Activated T-cell treated with anti-CD3 and anti-CD28 coated beads, Interleukin-2, amount 50 U/mL, for 72 hours (primary cell): ENCODE data around the gene LRRC41. TPM values are rescaled to one million over a fixed set of nuclear protein-coding genes. Genes with fewer than 3 reads are reported as not detected.

Experiments
- ATAC-seq, 2 donors: fragments of 150-1000 bp; cut with Tn5 transposase; replicated peaks in 1 of 2; 2 replicates each; pipeline ENCODE4 v1.10.0; 2021; ENCODE audit warnings: moderate library complexity in 2 of 2, mild to moderate bottlenecking in 1 of 2
- DNase-seq, 2 donors: peaks; one replicate each; pipeline ENCODE4 v3.0.0; 2021 to 2022; ENCODE audit warnings: mixed read lengths in 1 of 2
- H3K27ac Mint-ChIP-seq: one replicate; pipeline ENCODE4 v1.8.0; 2022; ENCODE audit warnings: mild to moderate bottlenecking, moderate library complexity, mixed read lengths
- H3K27me3 Mint-ChIP-seq: one replicate; pipeline ENCODE4 v1.8.0; 2022; ENCODE audit warnings: low read depth, mixed read lengths
- H3K36me3 Mint-ChIP-seq, 2 donors: one replicate each; pipeline ENCODE4 v1.8.0; 2022; ENCODE audit warnings: mixed read lengths in 2 of 2, mild to moderate bottlenecking in 1 of 2; ENCODE audit not compliant: insufficient read depth in 2 of 2
- H3K4me1 Mint-ChIP-seq: one replicate; pipeline ENCODE4 v1.8.0; 2022; ENCODE audit warnings: low read depth, mixed read lengths
- H3K4me3 Mint-ChIP-seq, 2 donors: one replicate each; pipeline ENCODE4 v1.8.0; 2022; ENCODE audit warnings: mild to moderate bottlenecking in 2 of 2, mixed read lengths in 2 of 2, moderate library complexity in 2 of 2
- H3K9me3 Mint-ChIP-seq, 2 donors: one replicate each; pipeline ENCODE4 v1.8.0; 2022; ENCODE audit warnings: mixed read lengths in 2 of 2
- total RNA-seq, 2 donors: library from RNA; stranded (reverse); gene quantifications; one replicate each; pipeline ENCODE4 v1.2.3, GENCODE V29; 2022

The LRRC41 gene
- total RNA-seq, 2 donors from 2014 or later, result 47.7 to 53.4 TPM

DNA sequence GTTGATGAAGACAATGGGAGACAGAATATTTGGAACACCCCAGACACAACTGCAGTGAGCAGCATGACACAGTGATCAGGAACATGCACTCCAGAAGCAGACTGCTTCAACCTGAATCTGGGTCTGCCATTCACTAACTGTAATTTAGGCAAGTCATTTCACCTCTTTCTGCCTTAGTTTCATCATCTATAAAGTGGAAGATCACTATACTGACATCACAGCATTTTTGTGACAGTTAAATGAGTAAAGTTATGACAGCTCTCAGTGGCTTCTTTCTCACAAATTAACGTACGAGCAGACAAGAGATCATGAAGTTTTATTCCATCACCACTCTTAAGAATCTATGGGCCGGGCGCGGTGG, 14.3 kb downstream of the LRRC41 start:
- H3K36me3 Mint-ChIP-seq, result peaks cover 6 to 18% of the 10 kb centered on the region in 2 donors
- peaks cover 46% of the 10 kb centered on the region for H3K4me1 Mint-ChIP-seq
- ATAC-seq, result peak; percentile 42 to 64

DNA sequence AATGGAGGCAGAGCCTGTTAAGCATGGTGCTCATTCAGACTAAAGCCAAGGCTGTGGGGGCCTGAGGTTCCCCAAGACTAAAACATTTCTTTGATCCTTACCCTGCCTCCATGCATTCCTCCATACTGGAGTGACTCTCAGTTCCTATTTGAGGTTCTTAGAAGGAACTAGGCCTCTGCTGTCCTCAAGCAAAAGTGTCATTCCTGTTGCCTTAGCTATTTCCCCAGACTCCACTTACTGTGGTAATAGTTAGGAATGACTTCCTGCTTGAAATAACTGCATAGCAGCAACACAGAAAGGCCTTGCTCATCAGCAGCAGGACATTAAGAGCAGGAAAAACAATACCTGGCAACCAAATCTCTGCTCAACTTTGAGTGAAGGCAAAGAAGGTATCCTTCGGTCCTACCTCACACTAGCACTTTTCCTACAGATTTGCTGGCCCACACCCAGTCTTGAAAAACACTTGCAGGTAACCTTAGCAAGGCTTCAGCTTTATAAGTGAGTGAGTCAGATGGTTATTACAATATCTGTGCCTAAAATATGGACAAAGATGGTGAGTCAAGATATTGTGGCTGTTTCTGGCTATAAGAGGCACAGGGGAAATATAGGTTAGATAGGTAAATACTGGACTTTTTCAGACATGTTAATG, 14.8 kb downstream of the LRRC41 start:
- H3K36me3 Mint-ChIP-seq, result peaks cover 6 to 18% of the 10 kb centered on the region in 2 donors
- H3K27me3 Mint-ChIP-seq, result no peaks in the 10 kb centered on the region
- H3K9me3 Mint-ChIP-seq, result no peaks in the 10 kb centered on the region
- DNase-seq, result no peak
- H3K27ac Mint-ChIP-seq, result peak overlapping the region; percentile 44
- ATAC-seq, result peak; percentile 6 to 20
- peaks cover 46% of the 10 kb centered on the region for H3K4me1 Mint-ChIP-seq
- H3K4me3 Mint-ChIP-seq, result no peak overlapping the region

More for the DNA sequence above, 14.3 kb downstream of the LRRC41 start:
- no peak overlapping the region for H3K4me3 Mint-ChIP-seq
- DNase-seq, result no peak
- H3K27me3 Mint-ChIP-seq, result no peaks in the 10 kb centered on the region
- no peaks in the 10 kb centered on the region for H3K9me3 Mint-ChIP-seq
- peak overlapping the region; percentile 26 for H3K27ac Mint-ChIP-seq

DNA sequence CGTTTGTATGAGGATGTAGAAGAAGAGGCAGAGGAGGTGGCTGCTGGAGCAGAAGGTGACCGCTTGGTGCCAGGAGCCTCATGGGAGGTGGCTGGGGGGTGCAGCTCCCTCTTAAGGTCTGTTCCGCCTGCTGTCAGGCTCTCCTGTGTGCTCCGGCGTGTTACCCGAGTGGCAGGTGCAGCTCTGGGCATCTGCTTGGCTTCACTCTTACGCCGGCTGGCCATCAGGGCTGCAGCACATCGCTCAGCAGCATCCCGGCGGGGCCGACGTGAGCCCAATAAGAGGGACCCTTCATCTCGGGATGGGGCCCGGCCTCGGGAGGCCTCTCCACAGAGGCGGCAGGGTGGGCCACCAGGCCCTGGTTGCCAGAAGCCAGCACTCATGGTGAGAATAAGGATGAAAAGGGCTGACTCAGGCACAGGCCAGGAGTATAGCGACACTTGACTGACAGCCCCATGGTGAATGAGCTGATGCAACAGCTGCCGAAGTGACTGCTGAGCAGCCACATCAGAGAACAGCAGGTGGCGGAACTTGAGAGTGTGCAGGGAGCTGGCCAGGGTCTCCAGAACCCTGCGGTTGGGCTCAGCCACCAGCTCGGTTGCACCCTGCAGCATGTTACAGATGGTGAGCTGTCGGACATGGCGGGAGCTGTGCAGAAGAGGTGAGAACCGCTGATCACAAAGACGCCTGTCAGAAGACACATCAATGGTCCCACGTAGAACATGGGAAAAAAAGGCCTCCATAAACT, 17.5 kb downstream of the LRRC41 start:
- H3K4me1 Mint-ChIP-seq, result peaks cover 46% of the 10 kb centered on the region
- H3K36me3 Mint-ChIP-seq, result peaks cover 10 to 30% of the 10 kb centered on the region in 2 donors
- ATAC-seq (peak; percentile 87 to 94), DNase-seq (peak; percentile 72 to 81)
- no peaks in the 10 kb centered on the region for H3K9me3 Mint-ChIP-seq
- peak overlapping the region; percentile 73 for H3K27ac Mint-ChIP-seq
- peak overlapping the region; percentile 13 to 52 for H3K4me3 Mint-ChIP-seq
- H3K27me3 Mint-ChIP-seq, result no peaks in the 10 kb centered on the region

DNA sequence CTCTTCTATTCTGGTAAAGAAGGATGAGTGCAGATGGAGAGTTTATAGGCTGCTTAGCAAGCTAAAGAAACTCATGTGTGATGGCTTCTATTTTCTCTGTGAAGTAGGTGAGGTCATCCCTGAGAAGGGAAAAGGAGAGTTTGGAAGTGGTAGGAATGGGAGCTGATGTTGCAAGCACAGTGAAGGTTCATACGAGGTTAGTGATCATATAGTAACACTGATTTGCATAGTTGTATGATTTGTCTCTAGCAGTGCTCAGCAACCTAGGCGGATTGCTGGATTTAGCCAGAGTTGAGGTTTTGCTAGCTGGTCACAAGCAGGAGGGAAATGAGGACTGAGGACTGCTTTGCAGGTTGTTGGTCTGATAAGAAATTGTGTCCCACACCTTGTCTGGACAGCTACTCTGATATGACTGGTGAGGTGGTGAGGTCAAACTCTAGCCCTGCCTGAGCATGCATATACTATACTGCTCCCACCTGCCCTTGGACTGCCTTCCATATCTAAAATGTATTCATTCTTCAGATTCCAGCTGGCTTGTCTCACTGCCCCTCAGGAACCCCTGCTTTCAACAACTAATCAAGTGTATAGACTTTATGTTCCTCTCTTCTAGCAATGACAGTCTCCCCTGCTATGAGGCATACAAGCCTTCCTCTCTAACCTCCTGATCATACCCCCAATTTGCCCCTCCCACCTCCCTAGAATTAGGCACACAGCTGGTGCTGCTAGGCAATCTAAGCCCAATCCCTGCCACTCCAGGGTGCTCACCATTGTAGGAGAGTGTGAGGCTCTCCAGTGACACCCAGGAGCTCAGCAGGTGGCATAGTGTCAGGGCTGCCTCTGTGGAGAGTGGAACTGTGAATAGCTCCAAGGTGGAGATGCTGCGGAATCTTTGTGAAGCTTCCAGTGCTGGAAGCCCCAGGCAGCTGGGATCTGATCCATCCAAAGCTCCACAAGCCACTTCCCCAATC, 18.5 kb downstream of the LRRC41 start:
- Mint-ChIP-seq H3K9me3 (no peaks in the 10 kb centered on the region), H3K36me3 (peaks cover 11 to 30% of the 10 kb centered on the region in 2 donors), H3K27me3 (no peaks in the 10 kb centered on the region), H3K4me1 (peaks cover 46% of the 10 kb centered on the region), H3K4me3 (no peak overlapping the region), H3K27ac (peak overlapping the region; percentile 73)
- no peak for ATAC-seq
- no peak for DNase-seq

DNA sequence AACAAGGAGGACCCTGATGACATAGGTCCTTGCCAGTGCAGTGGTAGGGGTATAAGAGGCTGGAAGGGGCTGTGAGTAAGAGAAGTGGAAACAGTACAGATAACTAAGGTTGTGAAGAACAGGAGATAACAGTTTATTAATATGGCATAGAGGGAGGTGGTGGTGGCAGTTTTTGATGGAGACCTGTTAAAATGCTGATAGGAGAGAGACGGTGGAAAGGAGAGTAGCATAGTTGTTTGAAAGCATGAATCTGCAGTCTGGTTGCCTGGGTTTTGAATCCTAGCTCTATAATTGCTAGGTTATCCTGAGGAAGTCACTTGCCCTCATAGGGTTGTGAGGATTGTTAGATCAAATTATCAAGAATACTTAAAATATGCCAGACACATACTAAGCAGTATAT, 19.4 kb downstream of the LRRC41 start:
- ATAC-seq, result no peak
- Mint-ChIP-seq H3K27me3 (no peaks in the 10 kb centered on the region), H3K36me3 (peaks cover 11 to 30% of the 10 kb centered on the region in 2 donors), H3K27ac (peak overlapping the region; percentile 20), H3K4me1 (peaks cover 37% of the 10 kb centered on the region), H3K4me3 (no peak overlapping the region), H3K9me3 (no peaks in the 10 kb centered on the region)
- no peak for DNase-seq

DNA sequence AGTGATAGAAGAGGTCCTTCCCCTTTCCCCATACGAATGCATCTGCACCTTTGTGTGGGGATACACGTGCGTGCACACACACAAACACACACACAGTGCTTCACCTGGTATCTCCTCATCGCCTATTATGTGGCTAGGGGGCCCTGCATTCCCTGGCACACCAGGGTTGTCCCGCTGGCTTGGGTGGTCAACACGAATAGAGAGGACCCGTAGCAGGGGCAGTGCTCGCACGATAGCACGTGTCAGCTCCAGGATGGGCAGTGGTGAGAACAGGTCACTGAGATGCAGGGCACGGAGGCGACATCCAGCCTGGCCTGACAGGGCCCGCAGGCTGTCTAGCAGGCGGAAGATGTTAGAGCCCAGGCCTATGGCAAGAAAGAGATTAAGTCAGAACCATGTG, 22.4 kb downstream of the LRRC41 start:
- Mint-ChIP-seq H3K27me3 (no peaks in the 10 kb centered on the region), H3K36me3 (peaks cover 10 to 29% of the 10 kb centered on the region in 2 donors), H3K4me1 (peaks cover 11% of the 10 kb centered on the region), H3K4me3 (no peak overlapping the region), H3K27ac (no peak overlapping the region), H3K9me3 (no peaks in the 10 kb centered on the region)
- DNase-seq (no peak), ATAC-seq (no peak)

DNA sequence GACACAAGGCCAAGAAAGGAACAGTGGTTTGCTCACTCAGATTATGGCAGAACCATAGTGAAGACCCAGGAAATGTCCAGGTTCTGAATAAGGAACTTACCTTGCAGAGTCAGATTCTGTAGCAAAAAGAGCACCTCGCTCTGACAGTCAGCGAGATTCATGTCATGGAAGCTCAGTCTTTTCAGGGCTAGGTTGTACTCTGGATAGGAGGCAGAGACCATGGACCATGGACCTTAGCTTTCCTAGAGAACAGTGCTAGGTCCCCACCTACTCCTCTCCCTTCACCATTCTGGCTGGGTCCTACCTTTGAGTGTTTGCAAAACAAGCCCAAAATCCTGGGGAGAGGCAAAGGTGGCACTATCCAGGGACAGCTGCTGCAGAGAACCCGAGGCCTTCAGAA, 23.3 kb downstream of the LRRC41 start:
- Mint-ChIP-seq H3K27me3 (no peaks in the 10 kb centered on the region), H3K4me1 (peaks cover 2% of the 10 kb centered on the region), H3K36me3 (peaks cover 14 to 39% of the 10 kb centered on the region in 2 donors), H3K27ac (no peak overlapping the region), H3K4me3 (no peak overlapping the region), H3K9me3 (no peaks in the 10 kb centered on the region)
- no peak for DNase-seq
- ATAC-seq, result no peak

DNA sequence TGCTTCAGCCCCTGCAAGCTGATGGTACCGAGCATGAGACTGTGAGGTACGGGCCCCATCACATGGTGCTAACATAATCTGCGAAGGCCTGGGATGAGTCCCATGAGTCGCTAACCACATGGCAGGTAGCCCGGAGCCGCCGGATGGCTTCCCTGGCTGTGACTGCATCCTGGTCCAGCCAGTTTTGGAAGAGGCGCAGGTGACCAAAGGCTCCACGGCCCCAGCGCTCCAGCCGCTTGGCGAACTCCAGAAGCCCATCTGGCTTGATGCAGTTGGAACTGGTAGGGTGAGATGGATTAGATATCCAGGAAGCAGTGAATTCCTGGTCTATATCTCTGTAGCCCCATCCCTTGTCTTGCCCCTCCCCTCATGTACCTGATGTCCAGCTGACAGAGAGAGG, 24.6 kb downstream of the LRRC41 start:
- H3K27me3 Mint-ChIP-seq, result no peaks in the 10 kb centered on the region
- H3K4me1 Mint-ChIP-seq, result no peaks in the 10 kb centered on the region
- peaks cover 16 to 40% of the 10 kb centered on the region in 2 donors for H3K36me3 Mint-ChIP-seq
- no peaks in the 10 kb centered on the region for H3K9me3 Mint-ChIP-seq
- no peak overlapping the region for H3K4me3 Mint-ChIP-seq
- ATAC-seq (no peak), DNase-seq (no peak)
- H3K27ac Mint-ChIP-seq, result no peak overlapping the region

DNA sequence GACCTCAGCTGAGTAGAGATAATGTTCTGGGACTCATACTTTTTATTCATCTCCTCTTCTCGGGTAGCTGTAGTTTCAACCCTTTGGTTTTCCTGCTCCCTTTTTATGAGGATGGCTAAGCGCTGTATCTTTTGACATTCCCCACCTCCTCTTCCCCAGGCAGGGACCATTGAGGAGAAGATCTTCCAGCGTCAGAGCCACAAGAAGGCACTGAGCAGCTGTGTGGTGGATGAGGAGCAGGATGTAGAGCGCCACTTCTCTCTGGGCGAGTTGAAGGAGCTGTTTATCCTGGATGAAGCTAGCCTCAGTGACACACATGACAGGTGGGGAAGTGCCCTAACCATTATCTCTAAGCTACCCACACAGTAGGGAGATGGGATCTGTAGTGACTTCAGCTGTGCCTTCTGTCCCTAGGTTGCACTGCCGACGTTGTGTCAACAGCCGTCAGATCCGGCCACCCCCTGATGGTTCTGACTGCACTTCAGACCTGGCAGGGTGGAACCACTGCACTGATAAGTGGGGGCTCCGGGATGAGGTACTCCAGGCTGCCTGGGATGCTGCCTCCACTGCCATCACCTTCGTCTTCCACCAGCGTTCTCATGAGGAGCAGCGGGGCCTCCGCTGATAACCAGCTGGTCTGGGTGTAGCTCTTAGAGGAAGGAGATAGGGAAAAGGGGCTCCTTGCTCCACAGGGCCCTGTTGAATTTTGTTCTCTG, 25.6 kb downstream of the LRRC41 start:
- Mint-ChIP-seq H3K36me3 (peaks cover 17 to 37% of the 10 kb centered on the region in 2 donors), H3K27me3 (no peaks in the 10 kb centered on the region), H3K4me3 (no peak overlapping the region), H3K9me3 (no peaks in the 10 kb centered on the region), H3K27ac (no peak overlapping the region), H3K4me1 (no peaks in the 10 kb centered on the region)
- no peak for DNase-seq
- no peak for ATAC-seq

DNA sequence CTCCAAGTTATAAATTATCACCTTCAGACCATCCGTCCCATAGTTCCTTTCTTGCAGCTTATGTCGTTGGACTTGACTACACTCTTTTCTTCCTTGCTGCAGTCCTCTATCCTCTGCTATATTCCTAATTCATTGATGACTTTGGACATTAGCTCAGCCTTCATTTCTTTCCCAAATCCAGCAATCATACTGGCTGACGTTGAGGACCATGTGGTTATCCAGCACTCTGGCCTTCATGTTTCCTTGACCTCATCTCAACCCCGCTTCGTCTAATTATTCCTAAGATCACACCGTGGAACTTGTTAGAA, 28.4 kb downstream of the LRRC41 start:
- Mint-ChIP-seq H3K4me3 (no peak overlapping the region), H3K27me3 (no peaks in the 10 kb centered on the region), H3K9me3 (no peaks in the 10 kb centered on the region), H3K4me1 (no peaks in the 10 kb centered on the region), H3K36me3 (peaks cover 16 to 36% of the 10 kb centered on the region in 2 donors), H3K27ac (no peak overlapping the region)
- ATAC-seq, result no peak
- DNase-seq, result no peak

DNA sequence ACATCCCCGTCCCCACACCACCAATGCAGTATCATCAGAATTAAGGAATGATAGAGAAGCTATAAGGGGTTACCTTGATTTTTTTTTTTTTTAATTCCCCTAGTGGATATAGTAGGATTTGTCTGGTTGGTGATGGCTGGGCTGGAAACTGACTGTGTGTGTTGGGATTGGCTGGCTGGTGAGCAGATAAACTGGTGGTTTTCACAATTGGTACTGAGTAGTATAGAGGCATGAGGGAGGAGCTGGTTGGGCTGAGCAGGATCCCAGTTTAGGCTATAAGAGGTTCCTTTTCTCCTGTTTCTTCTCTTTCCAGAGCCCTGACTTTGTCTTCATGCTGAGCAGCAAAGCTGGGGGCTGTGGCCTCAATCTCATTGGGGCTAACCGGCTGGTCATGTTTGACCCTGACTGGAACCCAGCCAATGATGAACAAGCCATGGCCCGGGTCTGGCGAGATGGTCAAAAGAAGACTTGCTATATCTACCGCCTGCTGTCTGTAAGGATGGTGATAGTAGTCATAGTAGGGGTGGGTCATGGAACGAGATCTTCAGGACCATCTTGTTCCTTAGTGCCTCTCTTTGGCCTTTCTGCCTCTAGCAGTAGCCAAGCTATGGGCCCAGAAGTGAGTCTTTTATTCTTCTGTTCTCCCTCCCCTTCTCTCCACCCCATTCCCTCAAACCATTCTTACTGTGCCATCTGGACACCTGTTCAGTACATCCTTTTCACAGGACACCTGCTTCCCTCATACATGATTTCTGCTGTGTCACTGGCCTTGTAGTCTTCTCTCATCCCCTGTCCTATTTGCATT, 29.0 kb downstream of the LRRC41 start:
- no peaks in the 10 kb centered on the region for H3K9me3 Mint-ChIP-seq
- DNase-seq (no peak), ATAC-seq (no peak)
- H3K4me3 Mint-ChIP-seq, result no peak overlapping the region
- H3K36me3 Mint-ChIP-seq, result peaks cover 16 to 39% of the 10 kb centered on the region in 2 donors
- no peaks in the 10 kb centered on the region for H3K27me3 Mint-ChIP-seq
- no peaks in the 10 kb centered on the region for H3K4me1 Mint-ChIP-seq
- no peak overlapping the region for H3K27ac Mint-ChIP-seq

DNA sequence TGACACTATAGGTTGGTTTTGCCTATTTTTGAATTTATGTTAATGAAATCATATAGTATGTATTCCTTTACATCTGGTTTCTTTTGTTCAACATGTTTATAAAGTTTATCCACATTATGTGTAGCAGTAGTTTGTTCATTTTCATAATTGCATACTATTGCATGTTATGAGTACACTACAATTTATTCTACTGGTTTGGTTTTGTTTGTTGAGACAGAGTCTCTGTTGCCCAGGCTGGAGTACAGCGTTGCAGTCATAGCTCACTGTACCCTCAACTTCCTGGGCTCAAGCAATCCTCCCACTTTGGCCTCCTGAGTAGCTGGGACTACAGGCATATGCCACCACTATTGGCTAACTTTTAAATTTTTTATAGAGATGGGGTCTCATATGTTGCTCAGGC, 34.8 kb downstream of the LRRC41 start:
- ATAC-seq, result no peak
- Mint-ChIP-seq H3K36me3 (peaks cover 20 to 50% of the 10 kb centered on the region in 2 donors), H3K27ac (no peak overlapping the region), H3K27me3 (no peaks in the 10 kb centered on the region), H3K4me1 (no peaks in the 10 kb centered on the region), H3K4me3 (no peak overlapping the region), H3K9me3 (no peaks in the 10 kb centered on the region)
- DNase-seq, result no peak
